ENCODE data around the gene CCNG2.
"Not testable (repeated sequence)": the region's sequence is repeated elsewhere in the genome, so short reads cannot be mapped to it uniquely, and the experiment has no call there.

Gene CCNG2, protein sequence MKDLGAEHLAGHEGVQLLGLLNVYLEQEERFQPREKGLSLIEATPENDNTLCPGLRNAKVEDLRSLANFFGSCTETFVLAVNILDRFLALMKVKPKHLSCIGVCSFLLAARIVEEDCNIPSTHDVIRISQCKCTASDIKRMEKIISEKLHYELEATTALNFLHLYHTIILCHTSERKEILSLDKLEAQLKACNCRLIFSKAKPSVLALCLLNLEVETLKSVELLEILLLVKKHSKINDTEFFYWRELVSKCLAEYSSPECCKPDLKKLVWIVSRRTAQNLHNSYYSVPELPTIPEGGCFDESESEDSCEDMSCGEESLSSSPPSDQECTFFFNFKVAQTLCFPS

GRCh38 chr4:77156912-77157858 is at the start of gene CCNG2:
TSS of gene CCNG2 (plus strand) at chr4:77157207. CDS start at chr4:77158533, 1,326 bp downstream.
- DNase-seq (ENCODE audit: low read depth): peak; percentile 62

DNA sequence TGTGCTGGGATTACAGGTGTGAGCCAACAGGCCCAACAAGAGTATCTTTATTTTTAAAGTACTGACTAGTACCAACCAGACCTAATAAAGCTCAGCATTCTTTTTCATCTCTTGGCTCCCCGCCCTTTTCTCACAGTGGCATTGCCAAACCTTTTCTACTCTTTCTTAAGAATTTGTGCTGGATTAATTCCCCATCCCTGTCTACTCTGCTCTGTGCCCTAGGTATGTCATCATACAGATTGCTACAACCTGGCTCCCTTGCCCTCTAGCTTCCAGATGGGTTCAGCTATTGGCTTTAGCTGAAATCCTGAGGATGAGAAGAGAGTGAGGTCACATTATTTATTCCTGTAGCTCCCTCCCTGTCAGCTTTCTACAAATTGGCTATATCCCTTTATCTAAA is 46.3 kb upstream of the CCNG2 start:
- no peak for DNase-seq (ENCODE audit: low read depth)

DNA sequence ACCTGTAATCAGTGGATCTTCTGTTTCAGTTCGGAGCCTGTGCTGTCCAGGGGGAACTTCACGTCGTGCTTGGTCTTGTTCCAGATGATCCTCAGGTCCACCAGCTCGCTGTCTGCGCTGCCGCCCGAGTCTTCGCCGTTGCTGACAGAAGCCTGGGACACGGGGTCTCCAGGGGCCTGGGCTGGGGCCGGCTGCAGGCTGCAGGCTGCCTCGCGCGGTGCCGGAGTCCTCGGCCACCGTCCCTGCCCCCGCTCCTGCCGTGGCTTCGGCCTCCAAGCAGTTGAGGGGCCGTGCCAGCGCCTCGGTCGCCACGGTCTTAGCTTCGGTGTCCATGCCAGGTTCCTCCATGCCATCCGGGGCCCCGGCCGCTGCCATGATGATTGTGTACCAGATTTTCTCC is 43.9 kb upstream of the CCNG2 start:
- no peak for DNase-seq (ENCODE audit: low read depth)

GRCh38 chr4:77117721-77118120 is 39.3 kb upstream of the CCNG2 start:
- no peak for DNase-seq (ENCODE audit: low read depth)

DNA sequence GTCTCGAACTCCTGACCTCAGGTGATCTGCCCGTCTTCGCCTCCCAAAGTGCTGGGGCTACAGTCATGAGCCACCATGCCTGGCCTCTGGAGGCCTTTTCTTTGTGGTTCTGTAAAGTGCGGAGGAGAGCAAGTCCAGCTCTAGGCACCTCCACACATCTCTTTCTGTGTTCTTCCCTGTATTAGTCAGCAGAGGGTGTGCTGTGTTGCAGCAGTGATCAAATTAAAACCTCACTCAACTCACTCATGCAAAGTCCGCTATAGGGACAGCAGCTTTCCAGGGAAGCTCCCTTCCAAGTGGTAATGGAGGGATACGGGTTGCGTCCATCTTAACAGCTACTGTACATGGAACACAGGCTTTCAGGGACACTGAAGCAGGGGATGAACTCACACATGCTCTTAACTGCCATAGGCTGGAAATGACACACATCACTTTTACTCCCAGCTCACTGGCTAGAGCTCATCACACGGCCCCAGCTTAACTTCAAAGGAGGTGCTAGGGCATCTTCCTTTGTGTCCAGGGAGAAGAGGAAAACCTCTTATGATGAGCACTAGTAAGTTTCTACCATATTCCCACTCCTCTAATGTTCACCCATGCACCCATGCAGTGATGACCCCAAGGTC is 36.0 kb upstream of the CCNG2 start:
- DNase-seq (ENCODE audit: low read depth): no peak

- no peak for DNase-seq (ENCODE audit: low read depth)
Observed at GRCh38 chr4:77121736-77122240, 35.2 kb upstream of the CCNG2 start.

DNA sequence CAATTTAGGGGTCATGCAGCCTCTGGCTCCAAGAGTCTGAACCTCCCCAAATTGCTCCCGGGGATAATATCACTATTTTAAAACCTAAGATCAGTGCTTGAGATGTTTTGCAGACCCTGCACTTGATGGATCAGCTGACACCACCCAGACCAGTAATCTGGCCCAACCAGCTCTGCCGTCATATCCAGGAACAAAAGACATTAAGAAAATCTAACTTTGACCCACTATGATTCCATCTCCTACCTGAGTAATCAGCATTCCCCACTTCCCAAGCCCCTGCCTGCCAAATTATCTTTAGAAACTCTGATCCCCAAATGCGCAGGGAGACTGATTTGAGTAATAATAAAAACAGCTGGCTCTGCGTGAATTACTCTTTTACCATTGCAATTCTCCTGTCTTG is 34.4 kb upstream of the CCNG2 start:
- DNase-seq (ENCODE audit: low read depth): no peak

- DNase-seq (ENCODE audit: low read depth): no peak
Observed at GRCh38 chr4:77123411-77123810, 33.6 kb upstream of the CCNG2 start.

DNA sequence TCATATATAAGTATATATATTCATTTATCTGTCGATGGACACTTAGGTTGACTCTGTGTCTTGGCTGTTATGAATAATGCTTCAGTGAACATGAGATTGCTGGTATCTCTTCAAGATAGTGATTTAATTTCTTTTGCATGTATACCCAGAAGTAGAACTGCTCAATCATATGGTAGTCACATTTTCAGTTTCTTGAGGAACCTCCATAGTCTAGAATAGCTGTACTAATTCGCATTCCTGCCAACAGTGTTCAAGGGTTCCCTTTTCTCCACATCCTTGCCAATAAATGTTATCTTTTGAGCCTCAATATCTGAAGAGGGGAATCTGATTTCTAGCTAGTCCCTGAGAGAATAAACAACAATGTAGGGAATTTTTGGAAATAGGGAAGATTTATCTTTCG is 32.4 kb upstream of the CCNG2 start:
- no peak for DNase-seq (ENCODE audit: low read depth)

DNA sequence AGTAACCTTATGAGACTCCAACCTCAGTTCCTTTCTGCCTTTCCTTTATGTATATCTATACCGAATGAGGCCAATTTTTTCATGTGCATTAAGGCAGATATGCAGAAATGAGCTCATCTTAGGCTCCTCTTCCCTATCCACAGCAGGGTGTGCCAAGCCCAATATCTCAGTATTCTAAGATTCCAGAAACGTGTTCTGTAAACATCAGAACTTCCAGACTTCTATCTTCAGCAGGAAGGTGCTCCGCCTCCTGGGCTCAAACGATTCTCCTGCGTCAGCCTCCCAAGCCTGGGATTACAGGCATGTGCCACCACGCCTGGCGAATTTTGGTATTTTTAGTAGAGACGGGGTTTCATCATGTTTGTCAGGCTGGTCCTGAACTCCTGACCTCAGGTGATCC is 31.0 kb upstream of the CCNG2 start:
- no peak for DNase-seq (ENCODE audit: low read depth)

DNA sequence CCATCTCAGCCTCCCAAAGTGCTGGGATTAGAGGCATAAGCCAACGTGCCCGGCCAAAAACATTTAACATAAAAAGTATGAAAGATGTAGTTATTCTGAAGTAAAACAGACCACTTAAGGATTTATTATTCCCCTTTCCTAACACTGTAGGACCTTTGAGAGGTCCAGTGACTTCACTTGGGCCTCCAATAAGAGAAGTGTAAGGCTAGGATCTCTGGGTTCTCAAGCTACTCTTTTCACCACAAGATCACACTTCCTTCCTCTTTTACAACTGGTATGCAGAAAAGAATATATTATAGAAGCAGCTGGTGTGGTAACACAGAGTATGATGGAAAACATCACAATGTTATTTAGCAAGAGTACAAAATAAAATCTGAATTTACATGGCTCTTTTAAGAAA is 30.2 kb upstream of the CCNG2 start:
- no peak for DNase-seq (ENCODE audit: low read depth)

DNA sequence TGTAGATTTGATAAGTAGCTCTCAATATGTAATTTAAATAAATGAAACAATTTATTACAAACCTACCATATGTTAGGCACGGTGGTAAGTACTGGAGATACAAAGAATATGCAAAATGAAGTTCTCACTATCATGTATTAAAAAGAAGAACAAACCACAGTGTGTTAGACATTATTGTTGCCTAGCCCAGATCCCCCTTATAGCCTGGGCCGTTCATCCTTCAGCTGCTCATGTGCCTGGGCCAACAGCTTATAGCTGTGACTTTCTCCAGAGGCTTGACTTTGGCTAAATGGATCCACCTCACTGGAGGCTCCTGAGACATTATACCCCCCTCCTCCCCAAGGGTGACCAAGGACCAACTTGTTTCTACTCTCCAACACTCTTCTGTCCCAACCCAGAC is 29.8 kb upstream of the CCNG2 start:
- no peak for DNase-seq (ENCODE audit: low read depth)

DNA sequence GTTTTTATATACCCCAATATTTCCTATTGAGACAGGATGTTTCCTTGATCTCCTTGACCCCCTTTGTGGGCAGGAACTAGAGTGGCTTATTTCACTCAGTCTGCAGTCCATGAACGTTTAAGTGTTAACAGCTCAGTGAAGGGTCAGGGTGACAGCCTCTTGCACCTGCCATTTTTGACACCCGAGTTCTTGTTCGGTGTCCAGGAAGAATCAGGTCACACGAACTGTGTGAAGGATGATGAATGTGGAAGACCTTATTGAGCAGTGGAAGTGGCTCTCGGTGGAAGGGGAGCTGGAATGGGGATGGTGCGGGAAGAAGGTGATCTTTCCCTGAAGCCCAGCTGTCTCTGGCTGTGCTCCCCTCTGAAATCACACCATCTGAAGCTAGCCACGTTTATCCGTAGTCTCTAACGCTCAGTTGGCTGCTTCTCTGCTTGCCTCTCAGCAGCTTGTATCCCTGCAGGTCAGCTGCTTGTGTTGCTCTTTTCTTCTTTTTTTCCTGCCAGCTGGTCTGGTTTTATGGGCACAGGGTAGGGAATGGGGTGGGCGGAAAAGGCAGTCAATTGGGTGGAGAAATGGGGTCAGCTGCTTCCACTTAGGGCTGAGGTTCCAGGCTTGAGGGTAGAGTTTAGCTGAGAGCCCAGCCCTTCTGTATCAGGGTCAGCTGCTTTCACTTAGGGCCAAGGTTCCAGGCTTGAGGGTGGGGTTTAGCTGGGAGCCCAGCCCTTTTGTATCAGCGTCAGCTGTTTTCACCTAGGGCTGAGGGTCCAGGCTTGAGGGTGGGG is 29.0 kb upstream of the CCNG2 start:
- DNase-seq (ENCODE audit: low read depth): no peak

- DNase-seq (ENCODE audit: low read depth): no peak
Observed at GRCh38 chr4:77132652-77133312, 24.2 kb upstream of the CCNG2 start.

- not testable (repeated sequence) for DNase-seq (ENCODE audit: low read depth)
Observed at GRCh38 chr4:77137448-77137847, 19.6 kb upstream of the CCNG2 start.

- DNase-seq (ENCODE audit: low read depth): no peak
Observed at GRCh38 chr4:77141964-77142645, 14.9 kb upstream of the CCNG2 start.

- DNase-seq (ENCODE audit: low read depth): no peak
Observed at GRCh38 chr4:77142646-77143028, 14.4 kb upstream of the CCNG2 start.

GRCh38 chr4:77143091-77143490 is 13.9 kb upstream of the CCNG2 start:
- DNase-seq (ENCODE audit: low read depth): no peak

- no peak for DNase-seq (ENCODE audit: low read depth)
Observed at GRCh38 chr4:77145842-77146185, 11.2 kb upstream of the CCNG2 start.

- DNase-seq (ENCODE audit: low read depth): no peak
Observed at GRCh38 chr4:77146186-77147078, 10.6 kb upstream of the CCNG2 start.
